Stimulated activated naive B cell treated with anti-CD40 and anti-IgM and Interleukin-4, amounts not matched to agents 10 μg/mL and 1 μg/mL and 100 μg/mL, for 72 hours (primary cell): ENCODE data around the gene DHX30.

Experiments used
- ATAC-seq, 2 donors: fragments of 150-1000 bp; cut with Tn5 transposase; replicated peaks; 2 replicates each; pipeline ENCODE4 v1.10.0; 2021; ENCODE audit warnings: moderate library complexity in 1 of 2
- DNase-seq: peaks from one replicate; pipeline ENCODE4 v3.0.0; 2021
- H3K27ac Mint-ChIP-seq: one replicate; pipeline ENCODE4 v1.8.0; 2022; ENCODE audit warnings: mild to moderate bottlenecking, mixed read lengths
- H3K27me3 Mint-ChIP-seq, 2 donors: one replicate each; pipeline ENCODE4 v1.8.0; 2022; ENCODE audit warnings: mixed read lengths in 2 of 2
- H3K36me3 Mint-ChIP-seq, 2 donors: one replicate each; pipeline ENCODE4 v1.8.0; 2022; ENCODE audit warnings: mixed read lengths in 2 of 2, mild to moderate bottlenecking in 1 of 2
- H3K4me1 Mint-ChIP-seq, 2 donors: one replicate each; pipeline ENCODE4 v1.8.0; 2022; ENCODE audit warnings: mixed read lengths in 2 of 2, mild to moderate bottlenecking in 1 of 2
- H3K4me3 Mint-ChIP-seq, 2 donors: one replicate each; pipeline ENCODE4 v1.8.0; 2022; ENCODE audit warnings: mild to moderate bottlenecking in 2 of 2, mixed read lengths in 2 of 2, moderate library complexity in 1 of 2
- H3K9me3 Mint-ChIP-seq, 2 donors: one replicate each; pipeline ENCODE4 v1.8.0; 2022; ENCODE audit warnings: mixed read lengths in 2 of 2, mild to moderate bottlenecking in 1 of 2

DHX30 gene

GRCh38 chr3:47836986-47837385 is 34.0 kb downstream of the DHX30 start:
- no peaks in the 10 kb centered on the region for H3K27me3 Mint-ChIP-seq
- ATAC-seq = no peak
- no peak overlapping the region for H3K27ac Mint-ChIP-seq

GRCh38 chr3:47838503-47838902 is 35.6 kb downstream of the DHX30 start:
- ATAC-seq (no peak), DNase-seq (no peak)
- peaks cover 0 to 2% of the 10 kb centered on the region in 2 donors for H3K4me1 Mint-ChIP-seq
- H3K9me3 Mint-ChIP-seq = no peaks in the 10 kb centered on the region
- H3K36me3 Mint-ChIP-seq = peaks cover 43 to 53% of the 10 kb centered on the region in 2 donors
- H3K4me3 Mint-ChIP-seq = no peak overlapping the region
- no peak overlapping the region for H3K27ac Mint-ChIP-seq
- H3K27me3 Mint-ChIP-seq = no peaks in the 10 kb centered on the region

More at GRCh38 chr3:47836986-47837385, 34.0 kb downstream of the DHX30 start:
- Mint-ChIP-seq H3K36me3 (peaks cover 38 to 52% of the 10 kb centered on the region in 2 donors), H3K9me3 (no peaks in the 10 kb centered on the region), H3K4me3 (no peak overlapping the region), H3K4me1 (peaks cover 0 to 2% of the 10 kb centered on the region in 2 donors)
- no peak for DNase-seq

- ATAC-seq (no peak), DNase-seq (no peak)
- Mint-ChIP-seq H3K4me3 (no peak overlapping the region), H3K4me1 (peaks cover 0 to 2% of the 10 kb centered on the region in 2 donors), H3K9me3 (no peaks in the 10 kb centered on the region), H3K27me3 (no peaks in the 10 kb centered on the region), H3K27ac (no peak overlapping the region), H3K36me3 (peaks cover 35 to 59% of the 10 kb centered on the region in 2 donors)
Measured at GRCh38 chr3:47841786-47842349, 38.9 kb downstream of the DHX30 start.

GRCh38 chr3:47846186-47846879 is 43.4 kb downstream of the DHX30 start:
- Mint-ChIP-seq H3K36me3 (peaks cover 54 to 57% of the 10 kb centered on the region in 2 donors), H3K27me3 (no peaks in the 10 kb centered on the region), H3K27ac (no peak overlapping the region), H3K9me3 (no peaks in the 10 kb centered on the region), H3K4me1 (peaks cover 4 to 11% of the 10 kb centered on the region in 2 donors), H3K4me3 (no peak overlapping the region)
- DNase-seq = no peak
- no peak for ATAC-seq

GRCh38 chr3:47846880-47847248 is 43.9 kb downstream of the DHX30 start:
- H3K27ac Mint-ChIP-seq = peak overlapping the region; percentile 59
- no peak overlapping the region for H3K4me3 Mint-ChIP-seq
- H3K4me1 Mint-ChIP-seq = peaks cover 4 to 11% of the 10 kb centered on the region in 2 donors
- no peaks in the 10 kb centered on the region for H3K9me3 Mint-ChIP-seq
- no peaks in the 10 kb centered on the region for H3K27me3 Mint-ChIP-seq
- ATAC-seq (no peak), DNase-seq (no peak)
- peaks cover 49 to 53% of the 10 kb centered on the region in 2 donors for H3K36me3 Mint-ChIP-seq

- no peak for DNase-seq
- no peaks in the 10 kb centered on the region for H3K9me3 Mint-ChIP-seq
- peak overlapping the region; percentile 59 for H3K27ac Mint-ChIP-seq
- H3K4me1 Mint-ChIP-seq = peaks cover 4 to 11% of the 10 kb centered on the region in 2 donors
- no peaks in the 10 kb centered on the region for H3K27me3 Mint-ChIP-seq
- H3K36me3 Mint-ChIP-seq = peaks cover 50 to 55% of the 10 kb centered on the region in 2 donors
- no peak overlapping the region for H3K4me3 Mint-ChIP-seq
- ATAC-seq = no peak
Measured at GRCh38 chr3:47847260-47847659, 44.3 kb downstream of the DHX30 start.

- H3K27me3 Mint-ChIP-seq = no peaks in the 10 kb centered on the region
- ATAC-seq (no peak), DNase-seq (no peak)
- H3K27ac Mint-ChIP-seq = no peak overlapping the region
- H3K36me3 Mint-ChIP-seq = peaks cover 46 to 57% of the 10 kb centered on the region in 2 donors
- H3K4me1 Mint-ChIP-seq = peaks cover 4 to 11% of the 10 kb centered on the region in 2 donors
- H3K4me3 Mint-ChIP-seq = no peak overlapping the region
- no peaks in the 10 kb centered on the region for H3K9me3 Mint-ChIP-seq
Measured at GRCh38 chr3:47847801-47848518, 45.0 kb downstream of the DHX30 start.

GRCh38 chr3:47848599-47849117 is 45.7 kb downstream of the DHX30 start:
- Mint-ChIP-seq H3K27ac (peak overlapping the region; percentile 81), H3K36me3 (peaks cover 42 to 54% of the 10 kb centered on the region in 2 donors), H3K4me1 (peaks cover 4 to 11% of the 10 kb centered on the region in 2 donors), H3K9me3 (no peaks in the 10 kb centered on the region), H3K4me3 (no peak overlapping the region), H3K27me3 (no peaks in the 10 kb centered on the region)
- no peak for ATAC-seq
- no peak for DNase-seq

GRCh38 chr3:47849186-47849698 is 46.3 kb downstream of the DHX30 start:
- Mint-ChIP-seq H3K4me3 (peak overlapping the region in 1 of 2 donors; percentile 11), H3K36me3 (peaks cover 42 to 54% of the 10 kb centered on the region in 2 donors), H3K9me3 (no peaks in the 10 kb centered on the region), H3K27ac (peak overlapping the region; percentile 81), H3K27me3 (no peaks in the 10 kb centered on the region), H3K4me1 (peaks cover 4 to 11% of the 10 kb centered on the region in 2 donors)
- DNase-seq (no peak), ATAC-seq (no peak)

- no peaks in the 10 kb centered on the region for H3K9me3 Mint-ChIP-seq
- no peak overlapping the region for H3K4me3 Mint-ChIP-seq
- peaks cover 4 to 11% of the 10 kb centered on the region in 2 donors for H3K4me1 Mint-ChIP-seq
- peak; percentile 54 to 70 for ATAC-seq
- H3K27me3 Mint-ChIP-seq = no peaks in the 10 kb centered on the region
- H3K36me3 Mint-ChIP-seq = peaks cover 39 to 51% of the 10 kb centered on the region in 2 donors
- DNase-seq = no peak
- peak overlapping the region; percentile 81 for H3K27ac Mint-ChIP-seq
Measured at GRCh38 chr3:47849699-47850563, 47.0 kb downstream of the DHX30 start.

- Mint-ChIP-seq H3K27ac (peak overlapping the region; percentile 81), H3K4me3 (no peak overlapping the region), H3K27me3 (no peaks in the 10 kb centered on the region), H3K9me3 (no peaks in the 10 kb centered on the region), H3K36me3 (peaks cover 35 to 53% of the 10 kb centered on the region in 2 donors), H3K4me1 (peaks cover 4 to 11% of the 10 kb centered on the region in 2 donors)
- ATAC-seq = no peak
- DNase-seq = no peak
Measured at GRCh38 chr3:47850564-47851410, 47.8 kb downstream of the DHX30 start.

- H3K9me3 Mint-ChIP-seq = no peaks in the 10 kb centered on the region
- H3K4me1 Mint-ChIP-seq = peaks cover 4 to 11% of the 10 kb centered on the region in 2 donors
- H3K27ac Mint-ChIP-seq = peak overlapping the region; percentile 31
- DNase-seq = no peak
- H3K27me3 Mint-ChIP-seq = no peaks in the 10 kb centered on the region
- no peak overlapping the region for H3K4me3 Mint-ChIP-seq
- H3K36me3 Mint-ChIP-seq = peaks cover 34 to 55% of the 10 kb centered on the region in 2 donors
- no peak for ATAC-seq
Measured at GRCh38 chr3:47851888-47852603, 49.1 kb downstream of the DHX30 start.
